Right ventricle myocardium superior (tissue), 1 donor: Measurements from ENCODE around the gene ASAP3. TPM values are rescaled to one million over a fixed set of nuclear protein-coding genes. Genes with fewer than 3 reads are reported as not detected.
A peak's percentile ranks its signal among the peaks of the same experiment; 100 is the strongest.

Experiments used
- ATAC-seq: fragments of 200-7000 bp; cut with Tn5 transposase; one replicate; pipeline ENCODE4 v1.9.1; 2020; ENCODE audit warnings: mild to moderate bottlenecking; ENCODE audit not compliant: poor library complexity
- DNase-seq: peaks from one replicate; pipeline ENCODE4 v3.0.0-alpha.2; 2020
- intact Hi-C: fragments of 100-400 bp; cut with DNase I; formaldehyde crosslinking; loops from one replicate; pipeline ENCODE4 v1.11.2; 2022
- long read RNA-seq: library from polyadenylated mRNA; unstranded; transcript quantifications from one replicate; pipeline ENCODE4 v2.0.0, GENCODE V29; 2021
- total RNA-seq: library from RNA; stranded (reverse); fragmentation: NEBNext Ultra II Directional; extraction: Animal tissue kit (Norgen Biotek cat#: 25700); gene quantifications from one replicate; pipeline ENCODE4 v1.2.1, GENCODE V29; 2021
- donor health status: DM: no; HTN: yes; CAD: no; lungs with severe emphysema.

Gene ASAP3
- total RNA-seq = 44.6 TPM
- long read RNA-seq, full-length matches to known transcripts = 76 of 131 reads
- long read RNA-seq, partial matches to known transcripts = 43 of 131 reads
- long read RNA-seq, other reads (novel, unspliced or antisense) = 12 of 131 reads

GRCh38 chr1:23483321-23484252, at the start of gene ASAP3:
TSS of gene ASAP3 (minus strand) at chr1:23484179. CDS start at chr1:23484133, 46 bp downstream.
- DNase-seq (peak; percentile 72), ATAC-seq (peak; percentile 21)
- intact Hi-C loops = no loop called here

GRCh38 chr1:23533246-23534023, 49.5 kb upstream of the ASAP3 start:
- DNase-seq (no peak), ATAC-seq (no peak)
- intact Hi-C loops = loop anchor here (5.0 kb wide), 1 partner anchor 36 kb away; no protein-coding TSS in a partner anchor

GRCh38 chr1:23531562-23532094, 47.6 kb upstream of the ASAP3 start:
- ATAC-seq = no peak
- intact Hi-C loops = loop anchor here (5.0 kb wide), 1 partner anchor 34 kb away; no protein-coding TSS in a partner anchor
- no peak for DNase-seq

DNA sequence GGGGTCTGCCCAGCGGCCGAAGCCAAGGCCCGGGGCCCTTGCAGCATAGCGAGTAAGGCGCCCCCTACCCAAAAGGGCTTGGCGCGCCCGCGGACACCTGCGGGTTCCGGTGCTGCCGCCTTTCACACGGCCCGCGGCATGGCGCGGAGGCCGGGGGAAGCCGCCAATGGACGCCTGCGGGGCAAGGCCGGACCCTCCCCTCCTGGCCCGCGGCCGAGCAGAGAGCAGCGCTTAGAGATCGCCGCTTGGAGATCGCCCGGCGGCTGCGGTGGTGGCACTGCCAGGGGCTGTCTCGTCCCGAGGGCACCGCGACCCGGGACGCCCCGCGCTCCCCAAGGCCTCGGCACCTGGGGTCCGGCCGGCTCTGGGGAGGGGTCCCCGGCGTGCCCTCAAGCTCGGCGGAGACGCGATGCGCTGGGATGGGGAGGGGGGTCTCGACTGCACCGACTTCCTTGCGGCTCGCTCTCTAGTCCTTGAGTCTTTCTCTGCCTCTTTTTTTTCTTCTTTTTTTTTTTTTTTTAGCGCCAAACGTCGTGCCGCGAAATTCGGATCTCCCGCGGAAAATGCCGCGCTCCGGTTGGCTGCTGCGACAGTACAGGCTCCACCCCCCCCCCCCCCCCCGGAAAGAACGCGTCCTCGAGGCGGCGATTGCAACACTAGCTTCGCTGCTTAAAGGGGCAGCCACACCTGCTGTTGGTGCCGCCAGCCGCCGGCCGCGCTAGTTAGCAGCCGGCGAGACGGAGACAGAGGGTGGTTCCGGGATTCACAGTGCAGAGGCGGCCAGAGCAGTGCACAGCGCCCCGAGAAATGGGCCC, 47.0 kb upstream of the ASAP3 start, which contains the start of gene E2F2:
TSS of gene E2F2 (minus strand) at position 487 of the 815 bp plus-strand sequence. CDS start at position 47, 440 bp downstream.
- peak; percentile 92 for DNase-seq
- intact Hi-C loops = loop anchor here (5.0 kb wide), 1 partner anchor 34 kb away; no protein-coding TSS in a partner anchor

GRCh38 chr1:23530087-23530746, 46.2 kb upstream of the ASAP3 start:
- intact Hi-C loops = loop anchor here (5.0 kb wide), 1 partner anchor 33 kb away; no protein-coding TSS in a partner anchor
- no peak for DNase-seq
- ATAC-seq = no peak

More for the DNA sequence above, 47.0 kb upstream of the ASAP3 start, which contains the start of gene E2F2:
- ATAC-seq = peak; percentile 91

DNA sequence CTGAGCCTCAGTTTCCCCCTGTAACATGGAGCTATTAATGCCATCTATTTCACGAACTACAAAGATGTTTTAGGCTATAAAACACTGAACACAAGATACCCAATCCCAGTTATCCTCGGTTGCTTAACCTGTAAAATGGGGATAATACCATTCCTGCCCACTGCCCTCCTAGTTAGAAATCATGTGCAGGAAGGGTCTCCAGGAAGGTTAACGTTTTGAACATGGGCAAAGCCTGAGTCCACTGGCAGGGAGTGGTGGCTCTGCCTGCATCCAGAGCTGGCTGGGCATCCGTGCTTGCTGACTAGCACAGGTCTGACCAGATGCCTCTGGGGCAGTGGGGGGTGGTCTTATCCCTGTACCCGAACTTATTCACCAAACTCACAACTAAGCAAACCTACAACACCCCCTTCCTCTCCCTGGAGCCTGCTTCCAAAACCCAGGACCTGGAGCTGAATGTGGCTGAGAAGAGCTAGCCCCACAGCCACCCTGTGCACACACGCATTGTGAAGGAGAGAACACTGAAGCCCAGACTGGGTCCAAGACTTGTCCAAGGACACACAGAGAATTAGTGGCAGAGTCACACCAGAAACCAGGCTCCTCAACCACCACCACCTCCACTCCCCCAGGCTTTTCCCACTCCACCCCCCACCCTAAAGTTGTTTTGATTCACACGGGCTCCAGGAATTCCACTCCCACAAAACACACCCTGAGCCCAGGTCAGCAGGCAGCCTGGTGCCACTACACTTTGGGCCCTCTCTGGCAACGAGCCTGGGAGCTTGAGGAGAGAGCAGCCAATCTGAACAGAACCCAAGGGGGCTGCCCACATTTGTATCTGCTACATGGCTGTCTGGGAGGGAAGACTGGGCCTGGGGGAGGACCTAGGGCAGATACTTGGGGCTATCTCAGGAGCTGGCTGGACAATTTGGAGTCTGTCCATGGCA, 45.4 kb upstream of the ASAP3 start:
- DNase-seq (no peak), ATAC-seq (no peak)
- intact Hi-C loops = loop anchor here (5.0 kb wide), 1 partner anchor 32 kb away; no protein-coding TSS in a partner anchor

DNA sequence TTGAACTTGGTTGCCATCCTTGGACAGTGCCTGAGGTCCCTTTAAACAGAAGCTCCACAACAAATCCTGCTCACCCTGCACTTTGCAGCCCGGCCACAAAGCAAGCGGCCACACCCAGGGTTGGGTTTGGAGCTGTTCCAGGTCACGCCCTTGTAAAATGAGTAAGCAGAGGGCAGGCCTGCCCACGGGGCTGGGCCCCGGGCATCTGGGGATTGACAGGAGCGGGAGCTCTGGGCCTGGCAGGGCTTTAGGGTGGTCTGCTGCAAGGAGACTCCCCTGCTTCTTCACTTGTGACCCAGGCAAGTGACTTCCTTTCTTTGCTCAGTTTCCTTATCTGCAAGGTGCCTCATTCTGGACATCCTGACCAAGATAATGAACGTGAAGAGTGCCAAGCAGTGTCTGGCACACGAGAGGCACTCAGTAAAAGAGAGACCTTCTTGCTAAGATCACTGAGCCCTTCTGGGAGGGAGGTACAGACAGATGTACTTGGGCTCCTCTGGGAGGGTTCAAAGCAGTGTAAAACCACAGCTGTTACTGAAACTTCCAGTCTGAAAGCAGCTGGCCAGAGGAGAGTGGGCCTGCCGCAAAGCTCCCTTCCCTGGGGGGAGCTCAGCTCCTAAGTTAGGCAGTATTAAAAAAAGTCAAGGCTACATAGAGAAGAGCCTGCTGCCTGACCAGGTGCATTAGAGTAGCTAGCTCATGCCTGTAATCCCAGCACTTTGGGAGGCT, 44.4 kb upstream of the ASAP3 start:
- ATAC-seq = peak; percentile 66
- peak; percentile 92 for DNase-seq
- intact Hi-C loops = no loop called here

DNA sequence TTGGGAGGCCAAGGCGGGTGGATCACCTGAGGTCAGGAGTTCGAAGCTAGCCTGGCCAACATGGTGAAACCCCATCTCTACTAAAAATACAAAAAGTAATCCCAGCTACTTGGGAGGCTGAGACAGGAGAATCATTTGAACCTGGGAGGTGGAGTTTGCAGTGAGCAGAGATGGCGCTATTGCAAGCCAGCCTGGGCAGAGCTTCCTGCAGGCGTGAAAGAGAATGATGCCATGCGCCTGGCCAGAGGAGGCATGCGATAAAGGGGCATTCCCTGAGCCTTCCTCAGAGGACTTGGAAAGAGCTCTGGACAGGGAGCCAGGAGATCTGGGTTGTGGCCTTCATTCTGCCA, 43.9 kb upstream of the ASAP3 start:
- DNase-seq (no peak), ATAC-seq (no peak)
- intact Hi-C loops = no loop called here

DNA sequence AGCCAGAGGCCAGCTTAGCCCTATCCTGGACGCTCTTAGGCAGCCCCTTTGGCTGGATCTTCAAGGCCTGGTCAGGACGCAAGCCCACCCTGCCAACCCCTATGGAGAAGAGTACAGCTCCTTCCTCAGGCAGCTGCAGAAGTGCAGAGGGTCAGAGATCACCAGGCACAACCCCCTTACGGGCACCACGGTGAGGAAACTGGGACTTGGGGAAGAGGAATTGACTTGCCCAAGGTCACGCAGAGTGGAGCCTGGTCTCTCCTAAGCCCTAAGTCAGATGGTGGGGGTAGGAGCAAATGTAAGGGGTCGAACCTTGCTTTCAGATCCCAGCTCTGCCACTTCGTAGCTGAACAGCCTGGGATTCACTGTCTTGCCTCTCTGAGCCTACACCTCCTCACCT, 43.4 kb upstream of the ASAP3 start:
- no peak for DNase-seq
- intact Hi-C loops = no loop called here
- no peak for ATAC-seq

GRCh38 chr1:23526329-23527041, 42.5 kb upstream of the ASAP3 start:
- DNase-seq (no peak), ATAC-seq (no peak)
- intact Hi-C loops = no loop called here

- intact Hi-C loops = no loop called here
Observed at GRCh38 chr1:23525558-23526250, 41.7 kb upstream of the ASAP3 start.

GRCh38 chr1:23524716-23525401, 40.9 kb upstream of the ASAP3 start:
- intact Hi-C loops = no loop called here
- ATAC-seq (no peak), DNase-seq (no peak)

More at GRCh38 chr1:23525558-23526250, 41.7 kb upstream of the ASAP3 start:
- no peak for DNase-seq
- ATAC-seq = no peak

DNA sequence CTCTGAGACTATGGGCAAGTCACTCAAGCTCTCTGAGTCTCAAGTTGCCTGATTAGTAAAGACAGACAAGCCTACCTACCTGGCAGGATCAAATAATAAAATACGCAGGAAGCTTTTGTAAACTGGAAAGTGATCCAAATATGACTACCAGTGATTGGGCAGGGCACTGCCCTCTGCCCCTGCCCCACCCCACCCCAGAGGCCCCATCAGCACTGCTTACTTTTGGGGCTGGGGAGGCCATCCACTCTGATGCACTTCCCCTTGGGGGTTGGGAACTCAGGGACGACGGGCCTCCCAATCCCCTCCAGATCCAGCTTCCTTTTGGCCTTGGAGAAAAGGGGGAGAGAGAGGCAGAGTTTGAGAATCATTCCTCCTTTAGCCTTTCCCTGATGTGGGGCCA, 40.2 kb upstream of the ASAP3 start:
- DNase-seq (no peak), ATAC-seq (no peak)
- intact Hi-C loops = no loop called here
